ENCODE measurements around the gene VAV2. TPM values are rescaled to one million over a fixed set of nuclear protein-coding genes. Genes with fewer than 3 reads are reported as not detected.

VAV2 gene
- polyA plus RNA-seq, 1 of the 3 experiments (the other 2 are of a cell fraction): 14.9 TPM

GRCh38 chr9:133789778-133790177 lies 202.3 kb downstream of the VAV2 start:
- ChIA-PET CTCF (interaction anchor here (1.1 to 16.1 kb wide), 2 partner anchors 14 to 204 kb away, joined by 3 to 236 read pairs; partner anchors contain the start of gene VAV2), POLR2A (no interaction called here)

More at GRCh38 chr9:133789778-133790177, 202.3 kb downstream of the VAV2 start:
- Histone ChIP-seq H3F3A (replicated peaks; ENCODE audit: insufficient read depth) (no peaks in the 10 kb centered on the region), H3K9ac (no peak overlapping the region), H3K4me2 (no peak overlapping the region), H4K20me1 (ENCODE audit: insufficient read depth) (no peaks in the 10 kb centered on the region), H3K4me1 (ENCODE audit: control insufficient read depth in 1 of 2, insufficient read depth in 2 of 2, low read depth in 1 of 2, low read length in 1 of 2) (peaks cover 0 to 10% of the 10 kb centered on the region in 2 experiments; a peak in 2 of 4 replicates), H3K27me3 (ENCODE audit: insufficient read depth) (no peaks in the 10 kb centered on the region), H2AFZ (ENCODE audit: low read depth) (no peak overlapping the region), H3K27ac (ENCODE audit: low read depth in 2 of 2, low read length in 1 of 2) (no peak overlapping the region), H3K79me2 (ENCODE audit: insufficient read depth) (no peaks in the 10 kb centered on the region), H3K9me2 (no peaks in the 10 kb centered on the region), H3K4me3 (ENCODE audit: low read depth in 2 of 2, low read length in 1 of 2) (no peak overlapping the region), H3K9me3 (no peaks in the 10 kb centered on the region), H3K36me3 (replicated peaks in 1 of 2; ENCODE audit: control insufficient read depth in 1 of 2, insufficient read depth in 2 of 2, low read length in 1 of 2) (peaks cover 0 to 32% of the 10 kb centered on the region in 2 experiments)
- TF ChIP-seq IRF3 (IDR thresholded peaks at IDR 0.05; ENCODE audit: low read depth, low read length) (no peak), GATA2 (CRISPR knock-in tag; IDR thresholded peaks at IDR 0.05) (no peak), TCF12 (IDR thresholded peaks at IDR 0.05) (no peak), EZH2phosphoT487 (IDR thresholded peaks at IDR 0.05; ENCODE audit: borderline replicate concordance, low read depth) (no peak), EP300 (IDR thresholded peaks at IDR 0.05; ENCODE audit: borderline replicate concordance in 1 of 2, low read depth in 1 of 2, low read length in 1 of 2) (no peak), USF2 (IDR thresholded peaks at IDR 0.05; ENCODE audit: borderline replicate concordance, low read depth, low read length) (no peak), CTCF (IDR thresholded peaks at IDR 0.05) (no peak), NRF1 (IDR thresholded peaks at IDR 0.05; ENCODE audit: low read depth, low read length) (no peak), POLR2AphosphoS5 (IDR thresholded peaks at IDR 0.05; ENCODE audit: low read depth, low read length) (no peak), MXI1 (IDR thresholded peaks at IDR 0.05; ENCODE audit: low read depth, low read length) (no peak), PBX3 (IDR thresholded peaks at IDR 0.05) (no peak), YY1 (IDR thresholded peaks at IDR 0.05; ENCODE audit: low read depth) (no peak), FOXJ3 (CRISPR knock-in tag; IDR thresholded peaks at IDR 0.05) (no peak)
- WGBS (ENCODE audit: low lambda C conversion rate): 88% methylated on average over 7 of the region's 8 CpGs
- no peak for DNase-seq

All from SK-N-SH (cell line).